Measurements from ENCODE around the gene MEMO1. TPM values are rescaled to one million over a fixed set of nuclear protein-coding genes. Genes with fewer than 3 reads are reported as not detected.
"Not testable (repeated sequence)": the region's sequence is repeated elsewhere in the genome, so short reads cannot be mapped to it uniquely, and the experiment has no call there.

The MEMO1 gene
- total RNA-seq, 1 experiment from 2014 or later = 49.5 TPM

- Histone ChIP-seq H3K4me3 (ENCODE audit: low read length) (no peak overlapping the region), H3F3A (ENCODE audit: low read length, unreplicated experiment) (no peaks in the 10 kb centered on the region), H4K20me1 (ENCODE audit: low read length) (no peaks in the 10 kb centered on the region), H3K27me3 (ENCODE audit: low read length) (no peaks in the 10 kb centered on the region), H3K9ac (ENCODE audit: low read length) (no peak overlapping the region), H3K9me2 (replicated peaks; ENCODE audit: low read length) (no peaks in the 10 kb centered on the region), H3K4me1 (ENCODE audit: insufficient read depth, low read length) (no peaks in the 10 kb centered on the region), H3K36me3 (ENCODE audit: low read depth, low read length) (no peaks in the 10 kb centered on the region), H3K4me2 (ENCODE audit: low read length) (no peak overlapping the region), H3K27ac (ENCODE audit: low read length) (no peak overlapping the region), H3K9me3 (ENCODE audit: low read length) (no peaks in the 10 kb centered on the region), H3K79me2 (ENCODE audit: low read length) (no peaks in the 10 kb centered on the region), H2AFZ (ENCODE audit: low read length) (no peak overlapping the region)
- no peak for ATAC-seq
- no TSS peak for BruUV-seq (replicated peaks)
- ChIA-PET POLR2A (ENCODE audit: unreplicated experiment) (interaction anchor here (0.6 kb wide), 1 partner anchor 143 kb away, joined by 4 read pairs; no protein-coding TSS in a partner anchor), CTCF (no interaction called here)
- TF ChIP-seq CTCF (conservative IDR thresholded peaks at IDR 0.05; ENCODE audit: low read depth, low read length) (no peak), EZH2 (IDR thresholded peaks at IDR 0.05; ENCODE audit: low read length, unreplicated experiment) (no peak), EZH2phosphoT487 (IDR thresholded peaks at IDR 0.05; ENCODE audit: borderline replicate concordance, low read length) (no peak)
- intact Hi-C loops (cut with micrococcal nuclease) = no loop called here
- DNase-seq = no peak
Observed at GRCh38 chr2:31865215-31865614, 145.6 kb downstream of the MEMO1 start.

- DNase-seq (no peak), ATAC-seq (no peak)
- H3K4me1 ChIP-seq (ENCODE audit: insufficient read depth, low read length) = no peaks in the 10 kb centered on the region
- H3K79me2 ChIP-seq (ENCODE audit: low read length) = no peaks in the 10 kb centered on the region
- no peaks in the 10 kb centered on the region for H3F3A ChIP-seq (ENCODE audit: low read length, unreplicated experiment)
- H3K9ac ChIP-seq (ENCODE audit: low read length) = no peak overlapping the region
- no peaks in the 10 kb centered on the region for H3K36me3 ChIP-seq (ENCODE audit: low read depth, low read length)
- TF ChIP-seq EZH2 (IDR thresholded peaks at IDR 0.05; ENCODE audit: low read length, unreplicated experiment) (no peak), EZH2phosphoT487 (IDR thresholded peaks at IDR 0.05; ENCODE audit: borderline replicate concordance, low read length) (no peak), CTCF (conservative IDR thresholded peaks at IDR 0.05; ENCODE audit: low read depth, low read length) (no peak)
- H3K27me3 ChIP-seq (ENCODE audit: low read length) = no peaks in the 10 kb centered on the region
- no peaks in the 10 kb centered on the region for H4K20me1 ChIP-seq (ENCODE audit: low read length)
- H3K9me2 ChIP-seq (replicated peaks; ENCODE audit: low read length) = no peaks in the 10 kb centered on the region
- CTCF ChIA-PET = no interaction called here
- no peaks in the 10 kb centered on the region for H3K9me3 ChIP-seq (ENCODE audit: low read length)
- no peak overlapping the region for H2AFZ ChIP-seq (ENCODE audit: low read length)
- no peak overlapping the region for H3K4me3 ChIP-seq (ENCODE audit: low read length)
- intact Hi-C loops (cut with micrococcal nuclease) = no loop called here
- BruUV-seq (replicated peaks) = no TSS peak
- POLR2A ChIA-PET (ENCODE audit: unreplicated experiment) = no interaction called here
- no peak overlapping the region for H3K4me2 ChIP-seq (ENCODE audit: low read length)
- H3K27ac ChIP-seq (ENCODE audit: low read length) = no peak overlapping the region
Observed at GRCh38 chr2:31863867-31864266, 146.9 kb downstream of the MEMO1 start.

GRCh38 chr2:31863015-31863656, 147.7 kb downstream of the MEMO1 start:
- H3K79me2 ChIP-seq (ENCODE audit: low read length); H3K36me3 ChIP-seq (ENCODE audit: low read depth, low read length); H2AFZ ChIP-seq (ENCODE audit: low read length); H3K27ac ChIP-seq (ENCODE audit: low read length); H3K9me3 ChIP-seq (ENCODE audit: low read length); H3K4me1 ChIP-seq (ENCODE audit: insufficient read depth, low read length); POLR2A ChIA-PET (ENCODE audit: unreplicated experiment); ATAC-seq; H3K4me2 ChIP-seq (ENCODE audit: low read length); H3K9me2 ChIP-seq (replicated peaks; ENCODE audit: low read length); H3F3A ChIP-seq (ENCODE audit: low read length, unreplicated experiment); DNase-seq; H3K27me3 ChIP-seq (ENCODE audit: low read length); BruUV-seq (replicated peaks); H4K20me1 ChIP-seq (ENCODE audit: low read length); H3K9ac ChIP-seq (ENCODE audit: low read length); H3K4me3 ChIP-seq (ENCODE audit: low read length); CTCF ChIA-PET; intact Hi-C loops (cut with micrococcal nuclease): not testable (repeated sequence)

Measured in PC-3 (cell line).